ENCODE data around the gene SLC35B2. TPM values are rescaled to one million over a fixed set of nuclear protein-coding genes. Genes with fewer than 3 reads are reported as not detected.
A peak's percentile ranks its signal among the peaks of the same experiment; 100 is the strongest.

SLC35B2 gene
- total and polyA plus RNA-seq, 9 of the 15 experiments (the other 6 are each of a cell fraction or from before 2014, with no cell fraction given), result 14.5 to 59.1 (median 47.1) TPM

GRCh38 chr6:44265007-44265721, 7.8 kb upstream of the SLC35B2 start, which contains the start of gene NFKBIE (continued):
- TF ChIP-seq CGGBP1 (CRISPR knock-in tag; IDR thresholded peaks at IDR 0.05) (no peak), ZNF445 (CRISPR knock-in tag; IDR thresholded peaks at IDR 0.05; ENCODE audit: low read depth) (no peak), ARHGAP35 (IDR thresholded peaks at IDR 0.05; ENCODE audit: partially characterized antibody) (no peak), ZNF12 (CRISPR knock-in tag; IDR thresholded peaks at IDR 0.05) (no peak), TARDBP (IDR thresholded peaks at IDR 0.05) (no peak), RB1 (IDR thresholded peaks at IDR 0.05; ENCODE audit: low read depth) (peak; percentile 82), THAP7 (CRISPR knock-in tag; IDR thresholded peaks at IDR 0.05) (0 out of 2 replicates have a peak, but pooled peaks have one; percentile 27), FOXJ2 (tag; IDR thresholded peaks at IDR 0.05) (no peak), SMAD4 (CRISPR knock-in tag; conservative IDR thresholded peaks at IDR 0.05) (peak; percentile 70), ZNF224 (CRISPR knock-in tag; IDR thresholded peaks at IDR 0.05) (no peak), ZNF239 (CRISPR knock-in tag; IDR thresholded peaks at IDR 0.05) (no peak), RUNX1 (IDR thresholded peaks at IDR 0.05; ENCODE audit: low read depth) (no peak), FOS (IDR thresholded peaks at IDR 0.05; ENCODE audit: extremely low read depth, insufficient read length) (no peak), ZNF232 (CRISPR knock-in tag; IDR thresholded peaks at IDR 0.05) (peak; percentile 62; the same call in 1 of the 2 replicates), STAT5A (IDR thresholded peaks at IDR 0.05; ENCODE audit: borderline replicate concordance, low read length) (no peak), RREB1 (CRISPR knock-in tag; IDR thresholded peaks at IDR 0.05) (peak; percentile 21; the same call in 1 of the 2 replicates), CXXC5 (CRISPR knock-in tag; IDR thresholded peaks at IDR 0.05) (peak; percentile 63), GABPB1 (CRISPR knock-in tag; IDR thresholded peaks at IDR 0.05) (peak; percentile 78), SUPT5H (IDR thresholded peaks at IDR 0.05) (no peak), MEF2D (tag; conservative IDR thresholded peaks at IDR 0.05; ENCODE audit: low read depth) (no peak), CBX8 (IDR thresholded peaks at IDR 0.05; ENCODE audit: borderline replicate concordance, extremely low read depth, low read depth, low read length, poor library complexity, severe bottlenecking) (no peak), ZFPM2 (CRISPR knock-in tag; IDR thresholded peaks at IDR 0.05) (no peak)
- TF ChIP-seq, protein P1, sequence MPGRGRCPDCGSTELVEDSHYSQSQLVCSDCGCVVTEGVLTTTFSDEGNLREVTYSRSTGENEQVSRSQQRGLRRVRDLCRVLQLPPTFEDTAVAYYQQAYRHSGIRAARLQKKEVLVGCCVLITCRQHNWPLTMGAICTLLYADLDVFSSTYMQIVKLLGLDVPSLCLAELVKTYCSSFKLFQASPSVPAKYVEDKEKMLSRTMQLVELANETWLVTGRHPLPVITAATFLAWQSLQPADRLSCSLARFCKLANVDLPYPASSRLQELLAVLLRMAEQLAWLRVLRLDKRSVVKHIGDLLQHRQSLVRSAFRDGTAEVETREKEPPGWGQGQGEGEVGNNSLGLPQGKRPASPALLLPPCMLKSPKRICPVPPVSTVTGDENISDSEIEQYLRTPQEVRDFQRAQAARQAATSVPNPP (IDR thresholded peaks at IDR 0.05; ENCODE audit: borderline replicate concordance, insufficient read depth, insufficient read length), result no peak

All from K562 (cell line).